Stimulated activated CD8-positive, alpha-beta memory T cell treated with anti-CD3 and anti-CD28 coated beads, Interleukin-4, amount 100 ng/mL, for 1 hour (primary cell): ENCODE data around the gene LRRC37A2.
"Not testable (repeated sequence)": the region's sequence is repeated elsewhere in the genome, so short reads cannot be mapped to it uniquely, and the experiment has no call there.

ENCODE experiments used
- DNase-seq, 2 donors: peaks; one replicate each; pipeline ENCODE4 v3.0.0-alpha.2; 2020; ENCODE audit warnings: low read depth in 2 of 2, low spot score in 1 of 2

LRRC37A2 gene

GRCh38 chr17:46591332-46591731 is 79.1 kb downstream of the LRRC37A2 start:
- DNase-seq = not testable (repeated sequence)

- not testable (repeated sequence) for DNase-seq
Observed at GRCh38 chr17:46598344-46598931, 86.2 kb downstream of the LRRC37A2 start.

GRCh38 chr17:46600767-46601166 is 88.5 kb downstream of the LRRC37A2 start:
- not testable (repeated sequence) for DNase-seq

- DNase-seq = not testable (repeated sequence)
Observed at GRCh38 chr17:46603125-46603524, 90.9 kb downstream of the LRRC37A2 start.
